GM12872 (cell line): Measurements from ENCODE around the gene VPS13A.

Experiments used
- CTCF ChIP-seq: IDR thresholded peaks from 3 replicates; pipeline ENCODE4 v1.5.1; 2011; ENCODE audit warnings: low read depth, mild to moderate bottlenecking, low read length, moderate library complexity; ENCODE audit not compliant: insufficient read depth

Gene VPS13A

GRCh38 chr9:77454663-77455062 is 277.3 kb downstream of the VPS13A start:
- no peak for TF ChIP-seq CTCF

GRCh38 chr9:77455312-77455927 is 278.1 kb downstream of the VPS13A start:
- TF ChIP-seq CTCF = peak; percentile 64

GRCh38 chr9:77456829-77457437 is 279.6 kb downstream of the VPS13A start:
- peak; percentile 94 for TF ChIP-seq CTCF

GRCh38 chr9:77457916-77458592 is 280.7 kb downstream of the VPS13A start:
- peak; percentile 93 for TF ChIP-seq CTCF

GRCh38 chr9:77460938-77461337 is 283.6 kb downstream of the VPS13A start:
- no peak for TF ChIP-seq CTCF

GRCh38 chr9:77462066-77462465 is 284.7 kb downstream of the VPS13A start:
- no peak for TF ChIP-seq CTCF

GRCh38 chr9:77463151-77463550 is 285.8 kb downstream of the VPS13A start:
- TF ChIP-seq CTCF = no peak
